IMR-90 (cell line): Measurements from ENCODE around the gene ZNF618. TPM values are rescaled to one million over a fixed set of nuclear protein-coding genes. Genes with fewer than 3 reads are reported as not detected.

Source experiments
- ATAC-seq: fragments of 200-7000 bp; cut with Tn5 transposase; 2 replicates; pipeline ENCODE4 v1.9.1; 2020; ENCODE audit warnings: low read depth, mild to moderate bottlenecking, moderate library complexity
- BruUV-seq: library from RNA; stranded (reverse); fragments of 400-500 nt; replicated peaks from 2 replicates; lab custom pipeline; 2021; lab: Mats Ljungman, UMichigan
- CTCF ChIA-PET: fragments of 300-600 bp; formaldehyde crosslinking; extraction: SDS; loops from one replicate; lab custom pipeline; 2021; ENCODE audit warnings: antibody characterized with exemption; lab: Yijun Ruan, JAX
- POLR2A ChIA-PET: fragments of 300-600 bp; sonication (Branson Sonifier 250); formaldehyde crosslinking; loops from one replicate; lab custom pipeline; 2022; ENCODE audit warnings: antibody characterized with exemption; ENCODE audit not compliant: unreplicated experiment; lab: Charles Lee
- DNase-seq: peaks from one replicate; pipeline ENCODE4 v3.0.0; 2013
- H2AFZ ChIP-seq: replicated peaks from 2 replicates; pipeline ENCODE3; 2013; ENCODE audit warnings: low read length, mild to moderate bottlenecking; ENCODE audit not compliant: poor library complexity
- H2AK5ac ChIP-seq: 2 replicates; pipeline ENCODE4 v1.6.1; 2013; ENCODE audit warnings: low read depth, low read length, inconsistent platforms
- H2AK9ac ChIP-seq: replicated peaks from 2 replicates; pipeline ENCODE3; 2013; ENCODE audit warnings: mild to moderate bottlenecking, low read depth, low read length, moderate library complexity; ENCODE audit not compliant: poor library complexity
- H2BK120ac ChIP-seq: 2 replicates; pipeline ENCODE4 v1.6.1; 2013; ENCODE audit warnings: low read depth, low read length, inconsistent platforms
- H2BK15ac ChIP-seq: 3 replicates; pipeline ENCODE4 v1.6.1; 2013; ENCODE audit warnings: low read depth, low read length, inconsistent platforms
- H2BK20ac ChIP-seq: 2 replicates; pipeline ENCODE4 v1.6.1; 2013; ENCODE audit warnings: low read depth, mild to moderate bottlenecking, inconsistent platforms, low read length, moderate library complexity
- H2BK5ac ChIP-seq: 2 replicates; pipeline ENCODE4 v1.6.1; 2013; ENCODE audit warnings: mild to moderate bottlenecking, low read depth, low read length, inconsistent platforms; ENCODE audit not compliant: poor library complexity, severe bottlenecking
- H3K14ac ChIP-seq: replicated peaks from 2 replicates; pipeline ENCODE4 v1.6.1; 2013; ENCODE audit warnings: low read depth, low read length, inconsistent platforms
- H3K18ac ChIP-seq: 2 replicates; pipeline ENCODE4 v1.6.1; 2013; ENCODE audit warnings: low read depth, low read length, control low read depth
- H3K23ac ChIP-seq: 2 replicates; pipeline ENCODE4 v1.6.1; 2013; ENCODE audit warnings: low read depth, low read length, inconsistent platforms
- H3K27ac ChIP-seq: 2 replicates; pipeline ENCODE4 v1.5.1; 2013; ENCODE audit warnings: mild to moderate bottlenecking, control low read depth, low read length; ENCODE audit not compliant: insufficient read depth
- H3K27me3 ChIP-seq: 2 replicates; pipeline ENCODE4 v1.6.1; 2013; ENCODE audit warnings: low read length; ENCODE audit not compliant: control insufficient read depth, insufficient read depth
- H3K36me3 ChIP-seq: 2 replicates; pipeline ENCODE4 v1.6.1; 2013; ENCODE audit warnings: low read length, mixed read lengths; ENCODE audit not compliant: control insufficient read depth, insufficient read depth
- H3K4ac ChIP-seq: 2 replicates; pipeline ENCODE4 v1.6.1; 2013; ENCODE audit warnings: low read depth, low read length, inconsistent platforms
- H3K4me1 ChIP-seq: 2 replicates; pipeline ENCODE4 v1.6.1; 2013; ENCODE audit warnings: low read length, mixed read lengths; ENCODE audit not compliant: control insufficient read depth, insufficient read depth
- H3K4me2 ChIP-seq: 2 replicates; pipeline ENCODE4 v1.6.1; 2013; ENCODE audit warnings: low read depth, mild to moderate bottlenecking, control low read depth, low read length, moderate library complexity
- H3K4me3 ChIP-seq: 2 replicates; pipeline ENCODE4 v1.5.1; 2013; ENCODE audit warnings: low read depth, mild to moderate bottlenecking, control low read depth, low read length, moderate library complexity; ENCODE audit not compliant: insufficient read depth
- H3K56ac ChIP-seq: 2 replicates; pipeline ENCODE4 v1.6.1; 2013; ENCODE audit warnings: low read length, inconsistent platforms; ENCODE audit not compliant: insufficient read depth; ENCODE audit errors: extremely low read depth
- H3K79me1 ChIP-seq, 2 experiments: 2 replicates each; pipeline ENCODE4 v1.6.1; 2013; ENCODE audit warnings: low read length in 2 of 2, inconsistent platforms in 1 of 2, low read depth in 1 of 2
- H3K9ac ChIP-seq: 2 replicates; pipeline ENCODE4 v1.6.1; 2013; ENCODE audit warnings: low read depth, low read length, control low read depth
- H3K9me1 ChIP-seq: 2 replicates; pipeline ENCODE4 v1.6.1; 2013; ENCODE audit warnings: low read length, inconsistent platforms; ENCODE audit not compliant: insufficient read depth
- H3K9me3 ChIP-seq: 2 replicates; pipeline ENCODE4 v1.6.1; 2013; ENCODE audit warnings: low read length; ENCODE audit not compliant: control insufficient read depth, insufficient read depth
- H4K20me1 ChIP-seq: 2 replicates; pipeline ENCODE4 v1.6.1; 2013; ENCODE audit warnings: low read length, inconsistent platforms; ENCODE audit not compliant: insufficient read depth
- H4K5ac ChIP-seq: 2 replicates; pipeline ENCODE4 v1.6.1; 2013; ENCODE audit warnings: mild to moderate bottlenecking, low read depth, low read length, control low read depth
- H4K8ac ChIP-seq, 2 experiments: 2 replicates each; pipeline ENCODE4 v1.6.1; 2013; ENCODE audit warnings: low read depth in 2 of 2, low read length in 2 of 2, control low read depth in 1 of 2, inconsistent platforms in 1 of 2
- H4K91ac ChIP-seq: 2 replicates; pipeline ENCODE4 v1.6.1; 2013; ENCODE audit warnings: low read depth, low read length, inconsistent platforms; ENCODE audit not compliant: insufficient read depth
- CHD1 ChIP-seq: IDR thresholded peaks from 2 replicates; pipeline ENCODE4 v1.6.1; 2012; ENCODE audit warnings: low read depth, low read length, improper control_type of control experiment
- FOS ChIP-seq: fragments of 150-350 bp; IDR thresholded peaks from 2 replicates; pipeline ENCODE4 v1.6.1; 2016; ENCODE audit warnings: low read depth, low read length
- MAFK ChIP-seq: IDR thresholded peaks from 2 replicates; pipeline ENCODE4 v1.6.1; 2012; ENCODE audit warnings: low read depth, low read length, improper control_type of control experiment
- POLR2A ChIP-seq: IDR thresholded peaks from 2 replicates; pipeline ENCODE4 v1.6.1; 2012; ENCODE audit warnings: mild to moderate bottlenecking, low read depth, low read length
- RCOR1 ChIP-seq: IDR thresholded peaks from 2 replicates; pipeline ENCODE4 v1.6.1; 2012; ENCODE audit warnings: mild to moderate bottlenecking, low read length, improper control_type of control experiment; ENCODE audit not compliant: insufficient replicate concordance
- SMC3 ChIP-seq: fragments of 150-350 bp; IDR thresholded peaks from 2 replicates; pipeline ENCODE4 v1.6.1; 2016; ENCODE audit warnings: low read depth, mild to moderate bottlenecking, antibody characterized with exemption, low read length, moderate library complexity
- USF2 ChIP-seq: fragments of 150-350 bp; IDR thresholded peaks from 2 replicates; pipeline ENCODE4 v1.6.1; 2017; ENCODE audit warnings: mild to moderate bottlenecking, antibody characterized with exemption, low read length, low read depth
- WGBS, 2 experiments: methylation state at CpG; one replicate each; pipeline versions ENCODE4 v1.1.5 to v1.1.7; 2013; ENCODE audit warnings: missing lambda C conversion rate in 2 of 2; ENCODE audit not compliant: insufficient read length in 1 of 2; ENCODE audit errors: extremely low coverage in 2 of 2; 5-methylcytosine and 5-hydroxymethylcytosine counted together
- dilution Hi-C: fragments of 300-500 bp; cut with HindIII; formaldehyde crosslinking; loops from one replicate; pipeline ENCODE4 v1.14.3; 2018; ENCODE audit warnings: low sequenced_read_pairs; ENCODE audit not compliant: unreplicated experiment
- in situ Hi-C: fragments of 300-500 bp; cut with MboI; formaldehyde crosslinking; loops from 3 replicates; pipeline ENCODE4 v1.14.3; 2019; ENCODE audit warnings: low sequenced_read_pairs, inconsistent platforms, mixed read lengths
- intact Hi-C: fragments of 100-400 bp; cut with micrococcal nuclease; formaldehyde crosslinking; loops from 2 replicates; pipeline ENCODE4 v1.10.0; 2022
- polyA plus RNA-seq, 3 experiments: library from polyadenylated mRNA; depleted of rRNA; stranded (reverse); fragments of >200 nt; gene quantifications; 2 replicates each; pipeline ENCODE4 v1.2.3, GENCODE V29; 2012; ENCODE audit warnings: low replicate concordance in 1 of 3
- total RNA-seq: library from RNA; depleted of rRNA; stranded (reverse); fragments of >200 nt; gene quantifications from 2 replicates; pipeline ENCODE4 v1.2.3, GENCODE V29; 2012
- TF ChIP-seq, protein P1 (sequence below): fragments of 150-350 bp; IDR thresholded peaks from 2 replicates; pipeline ENCODE4 v1.6.1; 2016; ENCODE audit warnings: low read depth, mild to moderate bottlenecking, low read length, moderate library complexity, borderline replicate concordance

Gene ZNF618
- total and polyA plus RNA-seq, 2 of the 4 experiments (the other 2 are of a cell fraction), result 8.2 to 9.4 TPM

DNA sequence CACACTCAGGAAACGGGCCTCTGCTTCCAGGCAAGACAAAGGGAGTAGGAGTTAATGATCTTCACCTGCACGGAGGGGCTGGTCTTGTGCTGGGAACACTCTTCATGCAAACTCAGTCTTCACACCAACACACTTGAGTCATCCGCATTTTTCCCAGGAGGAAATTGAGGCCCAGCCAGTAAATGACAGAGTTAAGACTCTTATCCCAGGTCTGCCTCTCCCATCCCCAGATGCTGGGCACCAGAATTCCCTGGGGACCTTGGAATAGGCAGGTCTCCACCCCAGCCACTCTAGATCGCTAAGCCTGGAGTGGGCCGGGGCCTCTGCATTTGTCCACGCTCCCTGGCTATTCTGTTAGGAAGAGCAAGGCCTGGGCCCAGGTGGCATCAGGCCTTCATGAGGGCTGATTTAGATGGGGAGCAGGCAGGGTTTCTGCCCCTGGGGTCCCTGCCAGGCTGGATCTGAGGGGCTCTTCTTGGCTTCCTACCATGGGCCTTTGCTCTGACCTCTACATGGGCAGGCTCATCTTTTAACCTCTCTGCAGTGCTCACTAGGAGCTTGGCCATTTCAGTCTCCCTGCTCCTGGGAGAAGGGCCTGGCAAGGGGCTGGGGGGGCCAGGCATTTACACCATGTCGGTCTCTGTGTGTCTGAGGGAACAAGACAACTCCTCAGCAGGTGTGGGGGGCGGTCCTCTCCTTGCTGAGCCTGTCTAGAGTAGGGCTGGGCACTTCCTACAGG is 124.7 kb downstream of the ZNF618 start:
- Histone ChIP-seq H2BK15ac (no peak overlapping the region), H3K9ac (no peak overlapping the region), H4K91ac (no peak overlapping the region), H3K9me3 (no peaks in the 10 kb centered on the region), H2BK120ac (no peak overlapping the region), H3K56ac (no peak overlapping the region), H3K27me3 (no peaks in the 10 kb centered on the region), H3K79me1 (peaks cover 0 to 42% of the 10 kb centered on the region in 2 experiments; a peak in 1 of 4 replicates), H4K8ac (no peak overlapping the region), H3K14ac (no peak overlapping the region), H3K27ac (no peak overlapping the region), H3K36me3 (peaks cover 39% of the 10 kb centered on the region; the same call in 1 of the 2 replicates), H2AFZ (no peak overlapping the region), H2BK5ac (no peak overlapping the region), H3K4me1 (no peaks in the 10 kb centered on the region), H2AK9ac (no peak overlapping the region), H3K23ac (no peak overlapping the region), H2AK5ac (no peak overlapping the region), H4K20me1 (peaks cover 3% of the 10 kb centered on the region; the same call in 1 of the 2 replicates), H3K9me1 (peaks cover 3% of the 10 kb centered on the region; the same call in 1 of the 2 replicates), H3K4me3 (no peak overlapping the region), H2BK20ac (no peak overlapping the region), H3K4ac (no peak overlapping the region), H3K18ac (no peak overlapping the region), H3K4me2 (no peak overlapping the region), H4K5ac (no peak overlapping the region)
- no TSS peak for BruUV-seq
- 100% methylated on average over 1 of the region's 8 CpGs; no CpG with 5 or more reads in 1 of the 2 experiments for WGBS, 2 experiments
- ATAC-seq (no peak), DNase-seq (peak; percentile 28)
- CTCF ChIA-PET, result no interaction called here
- dilution Hi-C loops (no loop called here), intact Hi-C loops (no loop called here), in situ Hi-C loops (no loop called here)
- POLR2A ChIA-PET, result no interaction called here
- no peak for TF ChIP-seq POLR2A
- TF ChIP-seq FOS, result no peak
- no peak for TF ChIP-seq SMC3
- TF ChIP-seq USF2, result no peak
- TF ChIP-seq MAFK, result no peak
- no peak for TF ChIP-seq RCOR1
- TF ChIP-seq, protein P1, sequence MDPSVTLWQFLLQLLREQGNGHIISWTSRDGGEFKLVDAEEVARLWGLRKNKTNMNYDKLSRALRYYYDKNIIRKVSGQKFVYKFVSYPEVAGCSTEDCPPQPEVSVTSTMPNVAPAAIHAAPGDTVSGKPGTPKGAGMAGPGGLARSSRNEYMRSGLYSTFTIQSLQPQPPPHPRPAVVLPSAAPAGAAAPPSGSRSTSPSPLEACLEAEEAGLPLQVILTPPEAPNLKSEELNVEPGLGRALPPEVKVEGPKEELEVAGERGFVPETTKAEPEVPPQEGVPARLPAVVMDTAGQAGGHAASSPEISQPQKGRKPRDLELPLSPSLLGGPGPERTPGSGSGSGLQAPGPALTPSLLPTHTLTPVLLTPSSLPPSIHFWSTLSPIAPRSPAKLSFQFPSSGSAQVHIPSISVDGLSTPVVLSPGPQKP, result no peak
- no peak for TF ChIP-seq CHD1
